Measurements from ENCODE around the gene TXNDC8. TPM values are rescaled to one million over a fixed set of nuclear protein-coding genes. Genes with fewer than 3 reads are reported as not detected.

TXNDC8 gene
- total and polyA plus RNA-seq, 2 experiments from 2014 or later = not detected

- no peaks in the 10 kb centered on the region for H3K27me3 ChIP-seq (ENCODE audit: insufficient read depth)
- H3F3A ChIP-seq (replicated peaks; ENCODE audit: low read depth) = no peaks in the 10 kb centered on the region
- Mint-ChIP-seq H3K4me1 (peaks cover 2% of the 10 kb centered on the region; the same call in 2 of the 3 replicates), H3K9me3 (no peaks in the 10 kb centered on the region), H3K27me3 (ENCODE audit: insufficient read depth, low read depth, poor library complexity) (no peaks in the 10 kb centered on the region), H3K27ac (no peak overlapping the region), H3K36me3 (ENCODE audit: low read depth) (no peaks in the 10 kb centered on the region), H3K4me3 (no peak overlapping the region)
- TF ChIP-seq STAT1 (IDR thresholded peaks at IDR 0.05; ENCODE audit: unreplicated experiment) = no peak
- TF ChIP-seq, protein P1, sequence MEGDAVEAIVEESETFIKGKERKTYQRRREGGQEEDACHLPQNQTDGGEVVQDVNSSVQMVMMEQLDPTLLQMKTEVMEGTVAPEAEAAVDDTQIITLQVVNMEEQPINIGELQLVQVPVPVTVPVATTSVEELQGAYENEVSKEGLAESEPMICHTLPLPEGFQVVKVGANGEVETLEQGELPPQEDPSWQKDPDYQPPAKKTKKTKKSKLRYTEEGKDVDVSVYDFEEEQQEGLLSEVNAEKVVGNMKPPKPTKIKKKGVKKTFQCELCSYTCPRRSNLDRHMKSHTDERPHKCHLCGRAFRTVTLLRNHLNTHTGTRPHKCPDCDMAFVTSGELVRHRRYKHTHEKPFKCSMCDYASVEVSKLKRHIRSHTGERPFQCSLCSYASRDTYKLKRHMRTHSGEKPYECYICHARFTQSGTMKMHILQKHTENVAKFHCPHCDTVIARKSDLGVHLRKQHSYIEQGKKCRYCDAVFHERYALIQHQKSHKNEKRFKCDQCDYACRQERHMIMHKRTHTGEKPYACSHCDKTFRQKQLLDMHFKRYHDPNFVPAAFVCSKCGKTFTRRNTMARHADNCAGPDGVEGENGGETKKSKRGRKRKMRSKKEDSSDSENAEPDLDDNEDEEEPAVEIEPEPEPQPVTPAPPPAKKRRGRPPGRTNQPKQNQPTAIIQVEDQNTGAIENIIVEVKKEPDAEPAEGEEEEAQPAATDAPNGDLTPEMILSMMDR (conservative IDR thresholded peaks at IDR 0.05; ENCODE audit: low read depth in 2 of 2) = no peak
- TF ChIP-seq, protein P2, sequence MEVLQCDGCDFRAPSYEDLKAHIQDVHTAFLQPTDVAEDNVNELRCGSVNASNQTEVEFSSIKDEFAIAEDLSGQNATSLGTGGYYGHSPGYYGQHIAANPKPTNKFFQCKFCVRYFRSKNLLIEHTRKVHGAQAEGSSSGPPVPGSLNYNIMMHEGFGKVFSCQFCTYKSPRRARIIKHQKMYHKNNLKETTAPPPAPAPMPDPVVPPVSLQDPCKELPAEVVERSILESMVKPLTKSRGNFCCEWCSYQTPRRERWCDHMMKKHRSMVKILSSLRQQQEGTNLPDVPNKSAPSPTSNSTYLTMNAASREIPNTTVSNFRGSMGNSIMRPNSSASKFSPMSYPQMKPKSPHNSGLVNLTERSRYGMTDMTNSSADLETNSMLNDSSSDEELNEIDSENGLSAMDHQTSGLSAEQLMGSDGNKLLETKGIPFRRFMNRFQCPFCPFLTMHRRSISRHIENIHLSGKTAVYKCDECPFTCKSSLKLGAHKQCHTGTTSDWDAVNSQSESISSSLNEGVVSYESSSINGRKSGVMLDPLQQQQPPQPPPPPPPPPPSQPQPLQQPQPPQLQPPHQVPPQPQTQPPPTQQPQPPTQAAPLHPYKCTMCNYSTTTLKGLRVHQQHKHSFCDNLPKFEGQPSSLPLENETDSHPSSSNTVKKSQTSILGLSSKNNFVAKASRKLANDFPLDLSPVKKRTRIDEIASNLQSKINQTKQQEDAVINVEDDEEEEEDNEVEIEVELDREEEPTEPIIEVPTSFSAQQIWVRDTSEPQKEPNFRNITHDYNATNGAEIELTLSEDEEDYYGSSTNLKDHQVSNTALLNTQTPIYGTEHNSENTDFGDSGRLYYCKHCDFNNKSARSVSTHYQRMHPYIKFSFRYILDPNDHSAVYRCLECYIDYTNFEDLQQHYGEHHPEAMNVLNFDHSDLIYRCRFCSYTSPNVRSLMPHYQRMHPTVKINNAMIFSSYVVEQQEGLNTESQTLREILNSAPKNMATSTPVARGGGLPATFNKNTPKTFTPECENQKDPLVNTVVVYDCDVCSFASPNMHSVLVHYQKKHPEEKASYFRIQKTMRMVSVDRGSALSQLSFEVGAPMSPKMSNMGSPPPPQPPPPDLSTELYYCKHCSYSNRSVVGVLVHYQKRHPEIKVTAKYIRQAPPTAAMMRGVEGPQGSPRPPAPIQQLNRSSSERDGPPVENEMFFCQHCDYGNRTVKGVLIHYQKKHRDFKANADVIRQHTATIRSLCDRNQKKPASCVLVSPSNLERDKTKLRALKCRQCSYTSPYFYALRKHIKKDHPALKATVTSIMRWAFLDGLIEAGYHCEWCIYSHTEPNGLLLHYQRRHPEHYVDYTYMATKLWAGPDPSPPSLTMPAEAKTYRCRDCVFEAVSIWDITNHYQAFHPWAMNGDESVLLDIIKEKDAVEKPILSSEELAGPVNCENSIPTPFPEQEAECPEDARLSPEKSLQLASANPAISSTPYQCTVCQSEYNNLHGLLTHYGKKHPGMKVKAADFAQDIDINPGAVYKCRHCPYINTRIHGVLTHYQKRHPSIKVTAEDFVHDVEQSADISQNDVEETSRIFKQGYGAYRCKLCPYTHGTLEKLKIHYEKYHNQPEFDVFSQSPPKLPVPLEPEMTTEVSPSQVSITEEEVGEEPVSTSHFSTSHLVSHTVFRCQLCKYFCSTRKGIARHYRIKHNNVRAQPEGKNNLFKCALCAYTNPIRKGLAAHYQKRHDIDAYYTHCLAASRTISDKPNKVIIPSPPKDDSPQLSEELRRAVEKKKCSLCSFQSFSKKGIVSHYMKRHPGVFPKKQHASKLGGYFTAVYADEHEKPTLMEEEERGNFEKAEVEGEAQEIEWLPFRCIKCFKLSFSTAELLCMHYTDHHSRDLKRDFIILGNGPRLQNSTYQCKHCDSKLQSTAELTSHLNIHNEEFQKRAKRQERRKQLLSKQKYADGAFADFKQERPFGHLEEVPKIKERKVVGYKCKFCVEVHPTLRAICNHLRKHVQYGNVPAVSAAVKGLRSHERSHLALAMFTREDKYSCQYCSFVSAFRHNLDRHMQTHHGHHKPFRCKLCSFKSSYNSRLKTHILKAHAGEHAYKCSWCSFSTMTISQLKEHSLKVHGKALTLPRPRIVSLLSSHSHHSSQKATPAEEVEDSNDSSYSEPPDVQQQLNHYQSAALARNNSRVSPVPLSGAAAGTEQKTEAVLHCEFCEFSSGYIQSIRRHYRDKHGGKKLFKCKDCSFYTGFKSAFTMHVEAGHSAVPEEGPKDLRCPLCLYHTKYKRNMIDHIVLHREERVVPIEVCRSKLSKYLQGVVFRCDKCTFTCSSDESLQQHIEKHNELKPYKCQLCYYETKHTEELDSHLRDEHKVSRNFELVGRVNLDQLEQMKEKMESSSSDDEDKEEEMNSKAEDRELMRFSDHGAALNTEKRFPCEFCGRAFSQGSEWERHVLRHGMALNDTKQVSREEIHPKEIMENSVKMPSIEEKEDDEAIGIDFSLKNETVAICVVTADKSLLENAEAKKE (CRISPR knock-in tag; IDR thresholded peaks at IDR 0.05) = no peak
- no peak for TF ChIP-seq CREB1 (CRISPR knock-in tag; IDR thresholded peaks at IDR 0.05; ENCODE audit: low read depth)
- TF ChIP-seq, protein P3, sequence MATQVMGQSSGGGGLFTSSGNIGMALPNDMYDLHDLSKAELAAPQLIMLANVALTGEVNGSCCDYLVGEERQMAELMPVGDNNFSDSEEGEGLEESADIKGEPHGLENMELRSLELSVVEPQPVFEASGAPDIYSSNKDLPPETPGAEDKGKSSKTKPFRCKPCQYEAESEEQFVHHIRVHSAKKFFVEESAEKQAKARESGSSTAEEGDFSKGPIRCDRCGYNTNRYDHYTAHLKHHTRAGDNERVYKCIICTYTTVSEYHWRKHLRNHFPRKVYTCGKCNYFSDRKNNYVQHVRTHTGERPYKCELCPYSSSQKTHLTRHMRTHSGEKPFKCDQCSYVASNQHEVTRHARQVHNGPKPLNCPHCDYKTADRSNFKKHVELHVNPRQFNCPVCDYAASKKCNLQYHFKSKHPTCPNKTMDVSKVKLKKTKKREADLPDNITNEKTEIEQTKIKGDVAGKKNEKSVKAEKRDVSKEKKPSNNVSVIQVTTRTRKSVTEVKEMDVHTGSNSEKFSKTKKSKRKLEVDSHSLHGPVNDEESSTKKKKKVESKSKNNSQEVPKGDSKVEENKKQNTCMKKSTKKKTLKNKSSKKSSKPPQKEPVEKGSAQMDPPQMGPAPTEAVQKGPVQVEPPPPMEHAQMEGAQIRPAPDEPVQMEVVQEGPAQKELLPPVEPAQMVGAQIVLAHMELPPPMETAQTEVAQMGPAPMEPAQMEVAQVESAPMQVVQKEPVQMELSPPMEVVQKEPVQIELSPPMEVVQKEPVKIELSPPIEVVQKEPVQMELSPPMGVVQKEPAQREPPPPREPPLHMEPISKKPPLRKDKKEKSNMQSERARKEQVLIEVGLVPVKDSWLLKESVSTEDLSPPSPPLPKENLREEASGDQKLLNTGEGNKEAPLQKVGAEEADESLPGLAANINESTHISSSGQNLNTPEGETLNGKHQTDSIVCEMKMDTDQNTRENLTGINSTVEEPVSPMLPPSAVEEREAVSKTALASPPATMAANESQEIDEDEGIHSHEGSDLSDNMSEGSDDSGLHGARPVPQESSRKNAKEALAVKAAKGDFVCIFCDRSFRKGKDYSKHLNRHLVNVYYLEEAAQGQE (IDR thresholded peaks at IDR 0.05; ENCODE audit: unreplicated experiment) = no peak
- TF ChIP-seq NANOG (IDR thresholded peaks at IDR 0.05; ENCODE audit: borderline replicate concordance) = no peak
- no peak for TF ChIP-seq EZH2phosphoT487 (IDR thresholded peaks at IDR 0.05; ENCODE audit: unreplicated experiment)
- H3K4me1 ChIP-seq (ENCODE audit: insufficient read depth) = no peaks in the 10 kb centered on the region
- no peaks in the 10 kb centered on the region for H4K20me1 ChIP-seq (replicated peaks; ENCODE audit: insufficient read depth)
- no peaks in the 10 kb centered on the region for H3K9me2 ChIP-seq (ENCODE audit: insufficient read depth)
- H3K79me2 ChIP-seq (replicated peaks; ENCODE audit: insufficient read depth) = no peaks in the 10 kb centered on the region
- DNase-seq (ENCODE audit: low spot score) (no peak), ATAC-seq (no peak)
- H3K36me3 ChIP-seq (ENCODE audit: insufficient read depth) = no peaks in the 10 kb centered on the region
- no peak overlapping the region for H2AFZ ChIP-seq
- H3K4me2 ChIP-seq = no peak overlapping the region
- no peak overlapping the region for H3K4me3 ChIP-seq
- H3K27ac ChIP-seq (ENCODE audit: low read depth) = no peak overlapping the region
These were observed 45.1 kb upstream of the TXNDC8 start for GRCh38 chr9:110382731-110383130.
